Activated CD8-positive, alpha-beta memory T cell treated with anti-CD3 and anti-CD28 coated beads for 36 hours (primary cell): Measurements from ENCODE around the gene TMEM63C. TPM values are rescaled to one million over a fixed set of nuclear protein-coding genes. Genes with fewer than 3 reads are reported as not detected.

Source experiments
- CTCF ChIA-PET: fragments of 350-600 bp; sonication (Branson Sonifier 250); formaldehyde crosslinking; loops from one replicate; lab custom pipeline; 2021; ENCODE audit warnings: antibody characterized with exemption; lab: Charles Lee
- POLR2A ChIA-PET: fragments of 350-600 bp; sonication (Branson Sonifier 250); formaldehyde crosslinking; loops from one replicate; lab custom pipeline; 2021; ENCODE audit warnings: antibody characterized with exemption; lab: Charles Lee
- total RNA-seq, 2 experiments: library from RNA; stranded (reverse); gene quantifications; one replicate each; pipeline ENCODE4 v1.2.3, GENCODE V29; 2021

Gene TMEM63C
- total RNA-seq, 2 experiments from 2014 or later = 0.51 to 1.3 TPM

- POLR2A ChIA-PET = no interaction called here
Observed at GRCh38 chr14:77284466-77284865, 102.9 kb downstream of the TMEM63C start.

GRCh38 chr14:77286576-77286975 lies 105.0 kb downstream of the TMEM63C start:
- CTCF ChIA-PET = no interaction called here
- POLR2A ChIA-PET = no interaction called here

More at GRCh38 chr14:77284466-77284865, 102.9 kb downstream of the TMEM63C start:
- CTCF ChIA-PET = no interaction called here

GRCh38 chr14:77290705-77291104 lies 109.1 kb downstream of the TMEM63C start:
- POLR2A ChIA-PET = no interaction called here
- CTCF ChIA-PET = no interaction called here

GRCh38 chr14:77296155-77296554 lies 114.6 kb downstream of the TMEM63C start:
- CTCF ChIA-PET = interaction anchor here (1.6 kb wide), 1 partner anchor 20 kb away, joined by 5 read pairs; no protein-coding TSS in a partner anchor
- POLR2A ChIA-PET = no interaction called here

- POLR2A ChIA-PET = interaction anchor here (0.6 kb wide), 1 partner anchor 24 kb away, joined by 3 read pairs; the partner anchor contains the start of genes GSTZ1 and POMT2
- CTCF ChIA-PET = interaction anchor here (0.6 to 1.6 kb wide), 3 partner anchors 19 to 155 kb away, joined by 3 to 5 read pairs (median 4); partner anchors contain the start of gene ZDHHC22
Observed at GRCh38 chr14:77296906-77297305, 115.3 kb downstream of the TMEM63C start.

- POLR2A ChIA-PET = no interaction called here
- CTCF ChIA-PET = no interaction called here
Observed at GRCh38 chr14:77299771-77300170, 118.2 kb downstream of the TMEM63C start.

GRCh38 chr14:77301103-77301502 lies 119.5 kb downstream of the TMEM63C start:
- ChIA-PET CTCF (interaction anchor here (0.8 to 5.1 kb wide), 6 partner anchors 9 to 25 kb away, joined by 4 to 53 read pairs (median 5); partner anchors contain the start of gene GSTZ1), POLR2A (no interaction called here)

- POLR2A ChIA-PET = interaction anchor here (1.2 to 2.6 kb wide), 2 partner anchors 13 to 18 kb away, joined by 5 to 12 read pairs; partner anchors contain the start of genes GSTZ1 and POMT2
- CTCF ChIA-PET = interaction anchor here (0.8 to 5.1 kb wide), 4 partner anchors 10 to 151 kb away, joined by 3 to 53 read pairs (median 5); partner anchors contain the start of genes GSTZ1 and POMT2
Observed at GRCh38 chr14:77302926-77303325, 121.3 kb downstream of the TMEM63C start.

- CTCF ChIA-PET = interaction anchor here (0.6 to 5.1 kb wide), 5 partner anchors 9 to 179 kb away, joined by 3 to 53 read pairs (median 4); no protein-coding TSS in a partner anchor
- POLR2A ChIA-PET = interaction anchor here (1.2 to 2.6 kb wide), 2 partner anchors 12 to 18 kb away, joined by 5 to 12 read pairs; partner anchors contain the start of genes GSTZ1 and POMT2
Observed at GRCh38 chr14:77303417-77304156, 122.0 kb downstream of the TMEM63C start.

GRCh38 chr14:77305696-77306095 lies 124.1 kb downstream of the TMEM63C start:
- POLR2A ChIA-PET = no interaction called here
- CTCF ChIA-PET = interaction anchor here (1.2 kb wide), 1 partner anchor 153 kb away, joined by 6 read pairs; no protein-coding TSS in a partner anchor

- ChIA-PET POLR2A (no interaction called here), CTCF (interaction anchor here (1.7 kb wide), 1 partner anchor 10 kb away, joined by 9 read pairs; no protein-coding TSS in a partner anchor)
Observed at GRCh38 chr14:77306416-77306815, 124.8 kb downstream of the TMEM63C start.

GRCh38 chr14:77306851-77307496 lies 125.4 kb downstream of the TMEM63C start:
- CTCF ChIA-PET = interaction anchor here (0.7 to 1.7 kb wide), 2 partner anchors 9 to 17 kb away, joined by 3 to 9 read pairs; no protein-coding TSS in a partner anchor
- POLR2A ChIA-PET = no interaction called here

Other genes with a start within 250 kb of the TMEM63C start
- gene IRF2BPL, start 153.1 kb upstream of the TMEM63C start, total RNA-seq = 10 to 100 TPM; 27.0 to 27.2 TPM
- gene CIPC, start 83.5 kb upstream of the TMEM63C start, total RNA-seq = 10 to 100 TPM; 11.2 to 12.0 TPM
- not detected for gene ZDHHC22, start 40.0 kb upstream of the TMEM63C start, total RNA-seq
- gene NGB, start 89.4 kb downstream of the TMEM63C start, total RNA-seq = not detected
- gene POMT2, start 139.1 kb downstream of the TMEM63C start, total RNA-seq = 10 to 100 TPM; 23.7 to 26.5 TPM
- gene GSTZ1, start 139.2 kb downstream of the TMEM63C start, total RNA-seq = 10 to 100 TPM; 17.1 to 18.4 TPM
- gene TMED8, start 195.3 kb downstream of the TMEM63C start, total RNA-seq = 10 to 100 TPM; 25.9 to 26.2 TPM
- gene SAMD15, start 195.6 kb downstream of the TMEM63C start, total RNA-seq = 1 to 10 TPM in 1 of 2 experiments, under 1 TPM in 1; 0.61 to 1.2 TPM
- gene NOXRED1, start 241.7 kb downstream of the TMEM63C start, total RNA-seq = under 1 TPM; 0.27 to 0.30 TPM